ENCODE results near the gene ALLC.
"Not testable (repeated sequence)": the region's sequence is repeated elsewhere in the genome, so short reads cannot be mapped to it uniquely, and the experiment has no call there.

- not testable (repeated sequence) for TF ChIP-seq POLR2AphosphoS5 (IDR thresholded peaks at IDR 0.05); POLR2A (IDR thresholded peaks at IDR 0.05); CTCF (IDR thresholded peaks at IDR 0.05); EP300 (IDR thresholded peaks at IDR 0.05; ENCODE audit: low read depth)
Measured at GRCh38 chr2:3616435-3617197, 41.4 kb upstream of the ALLC start.

Measured in transverse colon (tissue), 4 donors.